PC-3 (cell line): ENCODE results near the gene C11orf91. TPM values are rescaled to one million over a fixed set of nuclear protein-coding genes. Genes with fewer than 3 reads are reported as not detected.

Source experiments
- ATAC-seq: fragments of 200-7000 bp; cut with Tn5 transposase; 2 replicates; pipeline ENCODE4 v1.9.1; 2020; ENCODE audit warnings: mild to moderate bottlenecking, moderate library complexity
- BruUV-seq: library from RNA; stranded (reverse); fragments of 400-500 nt; replicated peaks from 2 replicates; lab custom pipeline; 2021; lab: Mats Ljungman, UMichigan
- CTCF ChIA-PET: fragments of 300-600 bp; sonication (Branson Sonifier 250); formaldehyde crosslinking; loops from one replicate; lab custom pipeline; 2022; ENCODE audit warnings: antibody characterized with exemption; lab: Charles Lee
- POLR2A ChIA-PET: fragments of 300-600 bp; sonication (Branson Sonifier 250); formaldehyde crosslinking; loops from one replicate; lab custom pipeline; 2022; ENCODE audit warnings: antibody characterized with exemption; ENCODE audit not compliant: unreplicated experiment; lab: Charles Lee
- DNase-seq: peaks from one replicate; pipeline ENCODE4 v3.0.0-alpha.2; 2015
- H2AFZ ChIP-seq: fragments of 300-600 bp; sonication (generic); 2 replicates; pipeline ENCODE4 v1.6.0; 2016; ENCODE audit warnings: antibody characterized with exemption, low read length
- H3F3A ChIP-seq: fragments of 300-600 bp; sonication (generic); one replicate; pipeline ENCODE4 v1.6.0; 2017; ENCODE audit warnings: antibody characterized with exemption, low read length, control low read depth, mild to moderate bottlenecking; ENCODE audit not compliant: unreplicated experiment
- H3K27ac ChIP-seq: fragments of 300-600 bp; sonication (generic); 2 replicates; pipeline ENCODE4 v1.5.1; 2016; ENCODE audit warnings: mild to moderate bottlenecking, low read length
- H3K27me3 ChIP-seq: fragments of 300-600 bp; sonication (generic); 2 replicates; pipeline ENCODE4 v1.6.1; 2016; ENCODE audit warnings: low read length, mixed read lengths
- H3K36me3 ChIP-seq: fragments of 300-600 bp; sonication (generic); 2 replicates; pipeline ENCODE4 v1.6.1; 2016; ENCODE audit warnings: low read depth, mixed run types, low read length, mixed read lengths
- H3K4me1 ChIP-seq: fragments of 300-600 bp; sonication (generic); 2 replicates; pipeline ENCODE4 v1.5.1; 2016; ENCODE audit warnings: low read length; ENCODE audit not compliant: insufficient read depth
- H3K4me2 ChIP-seq: fragments of 300-600 bp; sonication (generic); 2 replicates; pipeline ENCODE4 v1.6.0; 2016; ENCODE audit warnings: low read length
- H3K4me3 ChIP-seq: fragments of 300-600 bp; sonication (generic); 2 replicates; pipeline ENCODE4 v1.5.1; 2016; ENCODE audit warnings: mild to moderate bottlenecking, low read length, mixed read lengths
- H3K79me2 ChIP-seq: fragments of 300-600 bp; sonication (generic); 2 replicates; pipeline ENCODE4 v1.6.1; 2017; ENCODE audit warnings: low read length, mixed read lengths
- H3K9ac ChIP-seq: fragments of 300-600 bp; sonication (generic); 2 replicates; pipeline ENCODE4 v1.6.0; 2016; ENCODE audit warnings: mild to moderate bottlenecking, low read length
- H3K9me2 ChIP-seq: fragments of 300-600 bp; sonication (generic); replicated peaks from 2 replicates; pipeline ENCODE4 v1.6.1; 2016; ENCODE audit warnings: mixed run types, low read length, mixed read lengths
- H3K9me3 ChIP-seq: fragments of 300-600 bp; sonication (generic); 2 replicates; pipeline ENCODE4 v1.6.1; 2016; ENCODE audit warnings: low read length, mixed read lengths
- H4K20me1 ChIP-seq: fragments of 300-600 bp; sonication (generic); 2 replicates; pipeline ENCODE4 v1.6.1; 2016; ENCODE audit warnings: low read length, mixed read lengths
- CTCF ChIP-seq: fragments of 300-600 bp; sonication (generic); conservative IDR thresholded peaks from 2 replicates; pipeline ENCODE4 v1.5.1; 2017; ENCODE audit warnings: antibody characterized with exemption, low read depth, mild to moderate bottlenecking, low read length
- EZH2 ChIP-seq: fragments of 300-600 bp; sonication (generic); IDR thresholded peaks from one replicate; pipeline ENCODE4 v1.6.1; 2017; ENCODE audit warnings: antibody characterized with exemption, mild to moderate bottlenecking, low read length; ENCODE audit not compliant: unreplicated experiment
- EZH2phosphoT487 ChIP-seq: fragments of 300-600 bp; sonication (generic); IDR thresholded peaks from 2 replicates; pipeline ENCODE4 v1.6.1; 2018; ENCODE audit warnings: mild to moderate bottlenecking, antibody characterized with exemption, low read length, borderline replicate concordance
- intact Hi-C: fragments of 100-400 bp; cut with micrococcal nuclease; formaldehyde crosslinking; loops from 2 replicates; pipeline ENCODE4 v1.9.0; 2023
- total RNA-seq: library from RNA; depleted of rRNA; stranded (reverse); fragments of >200 nt; gene quantifications from 2 replicates; pipeline ENCODE4 v1.2.3, GENCODE V29; 2014

C11orf91 gene
- total RNA-seq, 1 experiment from 2014 or later: not detected

- POLR2A ChIA-PET: no interaction called here
- no peak overlapping the region for H2AFZ ChIP-seq
- H4K20me1 ChIP-seq: no peaks in the 10 kb centered on the region
- H3K9me2 ChIP-seq: no peaks in the 10 kb centered on the region
- no peak overlapping the region for H3K27ac ChIP-seq
- H3K4me3 ChIP-seq: no peak overlapping the region
- TF ChIP-seq CTCF: no peak
- no peak for TF ChIP-seq EZH2phosphoT487
- no peak for TF ChIP-seq EZH2
- H3K27me3 ChIP-seq: no peaks in the 10 kb centered on the region
- no peaks in the 10 kb centered on the region for H3K79me2 ChIP-seq
- CTCF ChIA-PET: no interaction called here
- no peak overlapping the region for H3K4me2 ChIP-seq
- intact Hi-C loops: loop anchor here (10.0 kb wide), 1 partner anchor 106 kb away; no protein-coding TSS in a partner anchor
- H3K9ac ChIP-seq: no peak overlapping the region
- H3K36me3 ChIP-seq: no peaks in the 10 kb centered on the region
- H3K9me3 ChIP-seq: no peaks in the 10 kb centered on the region
- DNase-seq: no peak
- H3F3A ChIP-seq: peaks cover 10% of the 10 kb centered on the region
- H3K4me1 ChIP-seq: peaks cover 49% of the 10 kb centered on the region
- no peak for ATAC-seq
- no TSS peak for BruUV-seq
Measured at GRCh38 chr11:33698921-33699320, 1.7 kb downstream of the C11orf91 start.

- H3K27ac ChIP-seq: no peak overlapping the region
- POLR2A ChIA-PET: no interaction called here
Measured at GRCh38 chr11:33697997-33698396, 2.6 kb downstream of the C11orf91 start.

More at GRCh38 chr11:33697997-33698396, 2.6 kb downstream of the C11orf91 start:
- no peak overlapping the region for H2AFZ ChIP-seq
- ATAC-seq (no peak), DNase-seq (no peak)
- TF ChIP-seq CTCF: no peak
- no peak for TF ChIP-seq EZH2phosphoT487
- no peak for TF ChIP-seq EZH2
- BruUV-seq: no TSS peak
- H3K9me3 ChIP-seq: no peaks in the 10 kb centered on the region
- no peaks in the 10 kb centered on the region for H3K36me3 ChIP-seq
- H3K4me3 ChIP-seq: no peak overlapping the region
- intact Hi-C loops: loop anchor here (10.0 kb wide), 1 partner anchor 107 kb away; no protein-coding TSS in a partner anchor
- H4K20me1 ChIP-seq: no peaks in the 10 kb centered on the region
- no peak overlapping the region for H3K9ac ChIP-seq
- H3K4me2 ChIP-seq: no peak overlapping the region
- H3K4me1 ChIP-seq: peaks cover 48% of the 10 kb centered on the region
- H3F3A ChIP-seq: peaks cover 6% of the 10 kb centered on the region
- CTCF ChIA-PET: no interaction called here
- no peaks in the 10 kb centered on the region for H3K27me3 ChIP-seq
- H3K79me2 ChIP-seq: no peaks in the 10 kb centered on the region
- H3K9me2 ChIP-seq: no peaks in the 10 kb centered on the region
